GM21447 (cell line): Measurements from ENCODE around the gene ACSL3.
"Not testable (repeated sequence)": the region's sequence is repeated elsewhere in the genome, so short reads cannot be mapped to it uniquely, and the experiment has no call there.

Experiments used
- ATAC-seq: cut with Tn5 transposase; IDR thresholded peaks from one replicate; pipeline ENCODE4 v1.9.1; 2021; ENCODE audit not compliant: unreplicated experiment

The ACSL3 gene

GRCh38 chr2:222860740-222861410 lies at the start of gene ACSL3:
Gene ACSL3, plus strand, starts transcription at chr2:222861036. Its CDS starts 47,737 bp downstream, at chr2:222908773.
- peak; percentile 95 for ATAC-seq

DNA sequence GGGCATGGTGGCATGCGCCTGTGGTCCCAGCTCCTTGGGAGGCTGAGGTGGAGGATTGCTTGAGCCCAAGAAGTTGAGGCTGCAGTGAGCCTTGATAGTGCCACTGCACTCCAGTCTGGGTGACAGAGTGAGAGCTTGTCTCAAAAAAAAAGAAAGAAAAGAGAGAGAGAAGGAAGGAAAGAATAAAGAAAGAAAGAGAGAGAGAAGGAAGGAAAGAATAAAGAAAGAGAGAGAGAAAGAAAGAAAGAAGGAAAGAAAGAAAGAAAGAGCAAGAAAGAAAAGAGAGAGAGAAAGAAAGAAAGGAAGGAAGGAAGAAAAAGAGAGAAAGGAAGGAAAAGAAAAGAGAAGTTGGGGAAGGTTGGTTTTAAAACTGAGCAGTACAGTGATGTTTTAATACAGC lies 49.0 kb upstream of the ACSL3 start:
- ATAC-seq = no peak

GRCh38 chr2:222813177-222813843 lies 47.5 kb upstream of the ACSL3 start:
- peak; percentile 96 for ATAC-seq

DNA sequence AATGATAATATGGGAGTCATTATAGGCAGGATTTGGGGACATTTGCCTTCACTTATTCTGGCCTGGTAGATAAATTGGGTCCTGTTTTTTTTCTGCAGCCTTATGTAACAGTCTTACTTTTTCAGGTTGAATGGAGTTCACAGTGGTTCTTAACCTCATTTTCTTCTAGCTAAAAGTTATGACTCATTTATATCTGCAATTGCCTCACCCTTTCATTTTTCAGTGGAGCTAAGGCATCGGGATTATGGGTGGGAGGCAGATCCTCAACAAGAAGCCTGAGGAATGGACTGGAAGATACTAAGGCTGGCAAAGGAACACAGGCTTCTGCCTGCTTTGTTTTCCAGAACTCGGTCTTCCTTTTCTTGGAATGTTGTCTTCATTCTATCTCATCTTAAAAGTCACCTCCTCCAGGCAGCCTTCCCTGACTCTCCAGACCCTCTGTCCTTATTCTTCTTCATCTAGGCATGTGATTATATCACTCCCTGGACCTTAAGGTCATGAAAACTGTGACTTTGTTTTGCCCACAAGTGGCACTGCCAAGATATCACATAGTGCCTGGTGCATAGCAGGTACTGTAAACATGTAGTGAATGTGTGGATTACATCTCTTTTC lies 41.0 kb upstream of the ACSL3 start:
- no peak for ATAC-seq

GRCh38 chr2:222823183-222823930 lies 37.5 kb upstream of the ACSL3 start:
- no peak for ATAC-seq

DNA sequence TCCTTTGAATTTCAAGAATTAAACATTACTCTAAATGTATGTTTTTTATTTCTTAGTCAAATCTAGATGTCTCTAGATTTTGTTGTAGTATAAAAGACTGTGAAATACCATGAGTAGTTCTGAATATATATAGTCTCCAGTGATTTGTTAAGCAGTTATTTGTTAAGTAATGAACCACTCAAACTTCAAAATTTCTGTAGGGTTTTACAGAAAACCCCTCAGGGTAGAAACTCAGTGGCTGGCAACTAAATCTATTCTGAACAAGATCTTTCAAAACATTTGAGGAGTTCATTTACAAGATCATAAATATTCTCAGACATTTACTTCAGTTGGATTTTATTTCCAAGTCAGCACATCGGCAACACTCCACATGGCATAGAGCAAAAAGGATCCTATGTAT lies 35.8 kb upstream of the ACSL3 start:
- no peak for ATAC-seq

DNA sequence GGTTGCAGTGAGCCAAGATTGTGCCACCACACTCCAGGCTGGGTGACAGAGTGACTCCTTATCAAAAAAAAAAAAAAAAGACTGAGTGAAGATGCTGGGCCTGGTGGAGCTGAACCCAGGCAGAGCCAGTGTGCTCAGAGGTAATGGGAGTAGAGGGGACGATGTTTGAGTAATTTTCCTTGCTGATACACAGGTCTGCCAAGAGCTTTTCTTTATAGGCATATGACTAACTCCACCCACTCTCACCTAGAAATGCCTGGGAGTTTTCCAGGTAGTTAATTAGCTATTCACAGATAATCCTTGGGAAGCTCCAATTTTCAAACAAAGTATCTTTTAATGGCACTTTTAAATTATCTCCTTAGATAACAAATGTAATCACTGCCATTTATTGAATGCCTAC lies 33.4 kb upstream of the ACSL3 start:
- ATAC-seq = no peak

DNA sequence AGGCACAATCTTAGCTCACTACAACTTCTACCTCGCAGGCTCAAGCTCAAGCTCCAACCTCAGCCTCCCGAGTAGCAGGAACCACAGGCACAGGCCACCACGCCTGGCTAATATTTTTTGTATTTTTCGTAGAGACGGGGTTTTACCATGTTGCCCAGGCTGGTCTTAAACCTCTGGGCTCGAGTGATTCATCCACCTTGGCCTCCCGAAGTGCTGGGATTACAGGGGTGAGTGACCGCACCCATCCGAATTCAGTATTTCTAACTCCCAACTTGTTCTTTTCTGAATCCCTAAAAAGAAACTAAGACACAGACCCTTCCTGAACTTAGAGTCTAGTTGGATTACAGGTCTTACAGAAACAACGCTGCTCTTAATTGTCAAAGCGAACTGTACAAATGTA lies 32.3 kb upstream of the ACSL3 start:
- ATAC-seq = no peak

DNA sequence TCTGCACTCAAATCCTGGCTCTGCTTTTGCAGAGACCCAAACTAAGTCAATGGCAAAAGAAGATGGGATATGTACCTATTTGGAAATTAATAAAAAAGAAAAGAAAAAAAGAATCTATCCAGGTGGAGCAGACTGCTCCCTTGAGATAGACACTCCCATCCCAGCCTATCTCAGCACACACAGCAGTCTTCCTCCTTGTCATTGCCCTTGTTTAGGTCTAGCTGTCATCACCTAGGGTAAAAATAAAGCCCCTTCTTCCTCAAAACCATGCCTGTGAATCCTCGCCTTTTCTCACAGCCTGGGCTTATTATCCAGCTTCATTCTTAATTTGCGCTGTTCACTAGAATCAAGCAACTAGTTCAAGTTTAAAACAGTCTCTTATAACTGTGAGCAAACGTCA lies 30.7 kb upstream of the ACSL3 start:
- no peak for ATAC-seq

GRCh38 chr2:222833410-222833809 lies 27.4 kb upstream of the ACSL3 start:
- ATAC-seq = no peak

DNA sequence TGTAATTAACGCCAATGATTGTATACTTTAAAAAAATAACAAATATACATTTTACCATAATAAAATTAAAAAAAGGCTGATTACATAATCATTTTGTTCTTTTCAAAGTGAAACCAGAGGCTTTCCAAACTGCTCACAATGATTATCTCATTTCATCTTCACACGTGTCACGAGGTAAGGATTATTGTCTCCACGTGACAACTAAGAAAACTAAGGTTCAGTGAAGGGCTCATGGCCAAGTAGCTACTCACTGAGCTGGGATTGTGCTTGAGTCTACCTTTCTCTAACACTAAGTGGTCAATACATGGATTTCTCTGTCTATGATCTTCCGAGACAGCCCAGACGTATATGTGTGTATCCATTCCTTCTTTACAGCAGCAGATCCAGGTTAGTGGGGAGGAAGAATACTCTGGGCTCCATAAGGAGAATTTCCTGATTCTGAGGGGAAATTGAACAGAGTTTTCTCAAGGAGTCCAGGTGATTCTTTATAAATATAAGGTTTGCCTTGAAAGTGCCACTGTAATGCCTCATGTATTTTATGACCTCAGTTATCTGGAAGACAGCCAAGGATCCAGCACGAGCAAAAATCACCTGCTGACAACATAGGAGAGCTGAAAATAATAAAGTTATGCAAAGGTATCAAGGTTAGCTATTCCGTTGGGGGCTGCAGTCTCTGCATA lies 25.6 kb upstream of the ACSL3 start:
- ATAC-seq = no peak

GRCh38 chr2:222835823-222836151 lies 25.0 kb upstream of the ACSL3 start:
- no peak for ATAC-seq

- ATAC-seq = no peak
Measured at GRCh38 chr2:222837643-222838056, 23.2 kb upstream of the ACSL3 start.

DNA sequence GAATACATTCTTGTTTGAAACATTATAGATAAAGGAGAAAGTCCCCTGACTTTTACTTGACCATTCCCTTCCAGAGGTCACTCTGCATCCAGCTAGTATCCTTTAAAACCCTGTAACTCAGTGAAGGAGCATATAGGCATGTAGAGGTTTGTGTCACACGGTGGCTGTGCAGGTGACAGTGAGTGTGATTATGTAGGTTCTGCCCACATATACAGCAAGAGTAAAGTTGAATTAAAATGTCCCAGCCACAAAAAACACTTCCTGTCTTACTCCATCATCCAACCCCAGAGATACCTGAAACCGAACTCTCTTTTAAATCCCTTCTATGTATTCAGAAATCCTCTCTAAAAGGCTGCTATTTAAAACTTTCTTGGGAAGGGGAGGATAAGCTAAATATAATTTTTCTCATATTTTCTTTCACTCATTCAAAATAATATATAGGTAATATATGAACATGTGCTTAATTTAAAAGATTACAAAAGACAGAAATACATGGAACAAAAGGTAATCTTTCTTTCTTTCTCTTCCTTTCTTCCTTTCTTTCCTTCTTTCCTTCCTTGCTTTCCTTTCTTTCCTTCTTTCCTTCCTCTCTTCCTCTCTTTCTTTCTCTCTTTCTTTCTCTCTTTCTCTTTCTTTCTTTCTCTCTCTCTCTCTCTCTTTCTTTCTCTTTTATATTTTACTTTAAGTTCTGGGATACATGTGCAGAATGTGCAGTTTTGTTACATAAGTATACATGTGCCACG lies 20.6 kb upstream of the ACSL3 start:
- no peak for ATAC-seq

- ATAC-seq = no peak
Measured at GRCh38 chr2:222842491-222843174, 18.2 kb upstream of the ACSL3 start.

DNA sequence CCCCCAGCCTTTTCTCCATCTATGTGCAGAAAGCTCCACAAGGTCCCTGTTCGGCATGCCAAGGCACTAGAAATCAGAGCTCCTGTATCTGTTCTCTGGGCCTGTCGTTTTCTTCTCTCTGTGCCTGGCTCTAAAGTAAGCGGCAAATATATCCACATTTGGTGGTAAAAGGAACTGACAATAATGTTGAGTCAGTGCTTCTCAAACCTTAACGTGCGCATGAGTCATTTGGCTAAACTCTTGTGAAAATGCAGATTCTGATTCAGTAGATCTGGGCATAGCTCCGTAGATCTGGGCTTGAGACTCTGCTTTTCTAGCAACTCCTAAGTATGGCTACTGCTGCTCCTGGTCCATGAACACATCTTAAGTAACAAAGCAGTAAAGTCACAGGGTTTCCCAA lies 16.5 kb upstream of the ACSL3 start:
- no peak for ATAC-seq

DNA sequence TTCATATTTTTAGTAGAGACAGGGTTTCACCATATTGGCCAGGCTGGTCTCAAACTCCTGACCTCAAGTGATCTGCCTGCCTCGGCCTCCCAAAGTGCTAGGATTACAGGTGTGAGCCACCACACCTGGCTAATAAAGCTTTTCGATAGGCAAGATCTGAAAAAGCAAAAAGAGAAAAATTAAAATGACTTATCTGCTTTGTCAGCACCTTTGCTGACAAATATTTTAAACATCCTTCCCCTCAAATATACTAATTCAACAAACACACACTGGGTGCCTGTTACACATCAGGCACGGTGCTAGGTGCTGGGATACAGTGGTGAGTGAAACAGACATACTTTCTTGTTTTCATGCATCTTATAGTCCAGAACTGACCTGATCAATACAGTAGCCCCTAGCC lies 15.5 kb upstream of the ACSL3 start:
- not testable (repeated sequence) for ATAC-seq

GRCh38 chr2:222846003-222846402 lies 14.8 kb upstream of the ACSL3 start:
- no peak for ATAC-seq

DNA sequence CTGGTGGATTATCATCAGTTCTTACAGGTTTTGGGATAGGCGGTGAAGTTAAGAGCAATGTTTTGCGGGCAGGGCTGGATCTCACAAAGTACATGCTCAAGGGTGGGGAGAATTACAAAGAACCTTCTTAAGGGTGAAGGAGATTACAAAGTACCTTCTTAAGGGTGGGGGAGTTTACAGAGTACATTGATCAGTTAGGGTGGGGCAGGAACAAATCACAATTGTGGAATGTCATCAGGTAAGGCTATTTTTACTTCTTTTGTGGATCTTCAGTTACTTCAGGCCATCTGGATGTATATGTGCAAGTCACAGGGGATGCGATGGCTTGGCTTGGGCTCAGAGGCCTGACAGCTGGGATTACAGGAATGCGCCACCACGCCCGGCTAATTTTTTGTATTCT lies 12.8 kb upstream of the ACSL3 start:
- ATAC-seq = not testable (repeated sequence)

- ATAC-seq = no peak
Measured at GRCh38 chr2:222848862-222849261, 12.0 kb upstream of the ACSL3 start.
